ENCODE results near the gene THRSP. TPM values are rescaled to one million over a fixed set of nuclear protein-coding genes. Genes with fewer than 3 reads are reported as not detected.
"Not testable (repeated sequence)": the region's sequence is repeated elsewhere in the genome, so short reads cannot be mapped to it uniquely, and the experiment has no call there.

Gene THRSP
- total RNA-seq, 2 donors from 2014 or later: 1.9 TPM; not detected in 1

- peak overlapping the region in 1 of 2 donors; percentile 16 for H3K4me3 ChIP-seq
- peaks cover 0 to 15% of the 10 kb centered on the region in 2 donors for H3K4me1 ChIP-seq
- no peaks in the 10 kb centered on the region for H3K36me3 ChIP-seq
- no peaks in the 10 kb centered on the region for H3K9me3 ChIP-seq
- peak overlapping the region; percentile 51 to 55 for H3K27ac ChIP-seq
- no peaks in the 10 kb centered on the region for H3K27me3 ChIP-seq
- TF ChIP-seq CTCF (IDR thresholded peaks at IDR 0.05): no peak
- peak; percentile 62 for DNase-seq (ENCODE audit: low spot score)
These were observed 23.6 kb upstream of the THRSP start for GRCh38 chr11:78039919-78040671.

DNA sequence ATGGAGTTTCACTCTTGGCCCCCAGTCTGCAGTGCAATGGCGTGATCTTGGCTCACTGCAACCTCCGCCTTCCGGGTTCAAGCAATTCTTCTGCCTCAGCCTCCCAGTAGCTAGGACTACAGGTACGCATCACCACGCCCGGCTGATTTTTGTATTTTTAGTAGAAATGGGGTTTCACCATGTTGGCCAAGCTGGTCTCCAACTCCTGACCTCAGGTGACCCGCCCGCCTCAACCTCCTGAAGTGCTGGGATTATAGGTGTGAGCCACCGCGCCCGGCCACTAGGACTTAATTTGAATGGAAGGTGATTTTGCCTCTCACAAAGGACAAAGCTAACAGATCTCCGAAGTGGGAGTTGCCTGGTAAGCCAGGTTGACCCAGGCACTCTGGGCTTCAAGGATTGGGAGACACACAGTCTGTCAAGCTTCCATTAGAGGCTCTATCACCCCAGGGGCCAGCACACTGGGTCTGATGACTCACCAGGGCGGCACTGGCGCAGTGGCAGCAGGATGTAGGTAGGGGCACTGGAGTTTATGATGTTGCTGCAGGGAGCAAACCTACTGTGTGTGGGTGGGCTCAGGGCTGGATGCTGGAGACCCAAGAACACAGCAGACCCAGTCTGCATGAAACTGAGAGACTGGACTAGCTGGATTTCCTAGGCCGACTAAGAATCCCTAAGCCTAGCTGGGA is 22.8 kb upstream of the THRSP start:
- H3K27ac ChIP-seq: peak overlapping the region; percentile 51 to 55

GRCh38 chr11:78041380-78041719 is 22.3 kb upstream of the THRSP start:
- H3K4me3 ChIP-seq; H3K36me3 ChIP-seq; H3K27ac ChIP-seq; H3K9me3 ChIP-seq; DNase-seq (ENCODE audit: low spot score); H3K27me3 ChIP-seq: not testable (repeated sequence)
- H3K4me1 ChIP-seq: peaks cover 0 to 24% of the 10 kb centered on the region in 2 donors

More for the DNA sequence above, 22.8 kb upstream of the THRSP start:
- no peak for TF ChIP-seq CTCF (IDR thresholded peaks at IDR 0.05)
- Histone ChIP-seq H3K27me3 (no peaks in the 10 kb centered on the region), H3K4me3 (no peak overlapping the region), H3K36me3 (no peaks in the 10 kb centered on the region), H3K9me3 (no peaks in the 10 kb centered on the region), H3K4me1 (peaks cover 0 to 23% of the 10 kb centered on the region in 2 donors)
- no peak for DNase-seq (ENCODE audit: low spot score)

DNA sequence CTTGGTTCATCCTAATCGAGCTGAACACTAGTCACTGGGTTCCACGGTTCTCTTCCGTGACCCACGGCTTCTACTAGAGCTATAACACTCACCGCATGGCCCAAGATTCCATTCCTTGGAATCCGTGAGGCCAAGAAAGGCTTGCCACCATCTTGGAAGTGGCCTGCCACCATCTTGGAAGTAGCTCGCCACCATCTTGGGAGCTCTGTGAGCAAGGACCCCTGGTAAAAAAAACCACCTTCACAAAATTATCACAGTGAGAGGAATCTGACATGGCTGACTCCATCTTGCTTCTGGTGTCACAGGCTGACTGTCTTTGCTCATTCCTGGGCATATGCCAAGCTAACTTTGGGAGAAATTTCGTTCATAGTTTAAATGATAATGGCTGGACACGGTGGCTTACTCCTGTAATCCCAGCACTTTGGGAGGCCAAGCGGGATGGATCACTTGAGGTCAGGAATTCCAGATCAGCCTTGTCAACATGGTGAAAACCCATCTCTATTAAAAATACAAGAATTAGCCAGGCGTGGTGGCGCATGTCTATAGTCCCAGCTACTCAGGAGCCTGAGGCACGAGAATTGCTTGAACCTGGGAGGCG is 21.7 kb upstream of the THRSP start:
- DNase-seq (ENCODE audit: low spot score): no peak
- no peak overlapping the region for H3K4me3 ChIP-seq
- H3K27me3 ChIP-seq: no peaks in the 10 kb centered on the region
- H3K36me3 ChIP-seq: no peaks in the 10 kb centered on the region
- no peaks in the 10 kb centered on the region for H3K9me3 ChIP-seq
- TF ChIP-seq CTCF (IDR thresholded peaks at IDR 0.05): no peak
- no peak overlapping the region for H3K27ac ChIP-seq
- peaks cover 0 to 24% of the 10 kb centered on the region in 2 donors for H3K4me1 ChIP-seq

- Histone ChIP-seq H3K27me3 (no peaks in the 10 kb centered on the region), H3K27ac (no peak overlapping the region), H3K9me3 (no peaks in the 10 kb centered on the region), H3K4me1 (peaks cover 0 to 24% of the 10 kb centered on the region in 2 donors), H3K4me3 (no peak overlapping the region), H3K36me3 (no peaks in the 10 kb centered on the region)
- no peak for DNase-seq (ENCODE audit: low spot score)
- no peak for TF ChIP-seq CTCF (IDR thresholded peaks at IDR 0.05)
These were observed 19.0 kb upstream of the THRSP start for GRCh38 chr11:78044706-78045105.

DNA sequence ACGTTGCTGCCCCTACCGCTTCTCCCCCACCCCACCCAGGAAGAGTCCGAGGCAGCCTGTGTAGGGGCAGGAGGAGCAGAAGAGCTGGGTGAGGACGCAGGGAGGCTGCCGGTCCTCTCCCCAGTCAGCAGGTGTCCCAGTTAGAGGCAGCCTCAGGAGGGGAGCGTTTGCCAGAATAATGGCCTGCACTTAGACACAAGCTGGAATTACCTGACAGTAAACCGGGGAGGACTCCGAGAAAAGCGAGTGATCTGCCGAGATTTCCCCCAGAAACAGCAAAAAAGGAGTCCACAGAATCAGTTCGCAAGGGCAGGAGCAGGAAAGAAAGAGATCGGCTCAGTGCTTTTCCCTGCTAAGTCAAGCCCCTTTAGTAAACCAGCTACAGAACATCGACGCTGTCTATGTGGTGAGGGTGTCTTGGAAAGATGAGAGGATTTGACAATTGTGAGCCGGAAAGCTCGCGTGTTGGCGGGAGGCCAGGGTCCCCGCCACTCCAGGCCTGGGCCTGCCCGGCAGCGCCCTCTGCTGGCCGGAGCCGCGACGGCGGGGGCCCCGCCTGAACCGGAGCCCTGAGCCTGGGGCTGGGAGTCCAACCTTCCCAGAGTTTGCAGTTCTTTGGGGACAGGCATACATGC is 17.7 kb upstream of the THRSP start:
- TF ChIP-seq CTCF (IDR thresholded peaks at IDR 0.05): peak; percentile 98
- H3K27me3 ChIP-seq: no peaks in the 10 kb centered on the region
- H3K4me1 ChIP-seq: peaks cover 0 to 11% of the 10 kb centered on the region in 2 donors
- no peaks in the 10 kb centered on the region for H3K9me3 ChIP-seq
- peak overlapping the region; percentile 41 to 65 for H3K27ac ChIP-seq
- peak; percentile 82 for DNase-seq (ENCODE audit: low spot score)
- H3K36me3 ChIP-seq: no peaks in the 10 kb centered on the region
- H3K4me3 ChIP-seq: peak overlapping the region; percentile 35 to 59

Measured in right atrium auricular region (tissue), 2 donors.